PC-3 (cell line): ENCODE results near the gene SLC38A8. TPM values are rescaled to one million over a fixed set of nuclear protein-coding genes. Genes with fewer than 3 reads are reported as not detected.

ENCODE experiments used
- ATAC-seq: fragments of 200-7000 bp; cut with Tn5 transposase; 2 replicates; pipeline ENCODE4 v1.9.1; 2020; ENCODE audit warnings: mild to moderate bottlenecking, moderate library complexity
- BruUV-seq: library from RNA; stranded (reverse); fragments of 400-500 nt; replicated peaks from 2 replicates; lab custom pipeline; 2021; lab: Mats Ljungman, UMichigan
- CTCF ChIA-PET: fragments of 300-600 bp; sonication (Branson Sonifier 250); formaldehyde crosslinking; loops from one replicate; lab custom pipeline; 2022; ENCODE audit warnings: antibody characterized with exemption; lab: Charles Lee
- POLR2A ChIA-PET: fragments of 300-600 bp; sonication (Branson Sonifier 250); formaldehyde crosslinking; loops from one replicate; lab custom pipeline; 2022; ENCODE audit warnings: antibody characterized with exemption; ENCODE audit not compliant: unreplicated experiment; lab: Charles Lee
- DNase-seq: peaks from one replicate; pipeline ENCODE4 v3.0.0-alpha.2; 2015
- H2AFZ ChIP-seq: fragments of 300-600 bp; sonication (generic); 2 replicates; pipeline ENCODE4 v1.6.0; 2016; ENCODE audit warnings: antibody characterized with exemption, low read length
- H3F3A ChIP-seq: fragments of 300-600 bp; sonication (generic); one replicate; pipeline ENCODE4 v1.6.0; 2017; ENCODE audit warnings: antibody characterized with exemption, low read length, control low read depth, mild to moderate bottlenecking; ENCODE audit not compliant: unreplicated experiment
- H3K27ac ChIP-seq: fragments of 300-600 bp; sonication (generic); 2 replicates; pipeline ENCODE4 v1.5.1; 2016; ENCODE audit warnings: mild to moderate bottlenecking, low read length
- H3K27me3 ChIP-seq: fragments of 300-600 bp; sonication (generic); 2 replicates; pipeline ENCODE4 v1.6.1; 2016; ENCODE audit warnings: low read length, mixed read lengths
- H3K36me3 ChIP-seq: fragments of 300-600 bp; sonication (generic); 2 replicates; pipeline ENCODE4 v1.6.1; 2016; ENCODE audit warnings: low read depth, mixed run types, low read length, mixed read lengths
- H3K4me1 ChIP-seq: fragments of 300-600 bp; sonication (generic); 2 replicates; pipeline ENCODE4 v1.5.1; 2016; ENCODE audit warnings: low read length; ENCODE audit not compliant: insufficient read depth
- H3K4me2 ChIP-seq: fragments of 300-600 bp; sonication (generic); 2 replicates; pipeline ENCODE4 v1.6.0; 2016; ENCODE audit warnings: low read length
- H3K4me3 ChIP-seq: fragments of 300-600 bp; sonication (generic); 2 replicates; pipeline ENCODE4 v1.5.1; 2016; ENCODE audit warnings: mild to moderate bottlenecking, low read length, mixed read lengths
- H3K79me2 ChIP-seq: fragments of 300-600 bp; sonication (generic); 2 replicates; pipeline ENCODE4 v1.6.1; 2017; ENCODE audit warnings: low read length, mixed read lengths
- H3K9ac ChIP-seq: fragments of 300-600 bp; sonication (generic); 2 replicates; pipeline ENCODE4 v1.6.0; 2016; ENCODE audit warnings: mild to moderate bottlenecking, low read length
- H3K9me2 ChIP-seq: fragments of 300-600 bp; sonication (generic); replicated peaks from 2 replicates; pipeline ENCODE4 v1.6.1; 2016; ENCODE audit warnings: mixed run types, low read length, mixed read lengths
- H3K9me3 ChIP-seq: fragments of 300-600 bp; sonication (generic); 2 replicates; pipeline ENCODE4 v1.6.1; 2016; ENCODE audit warnings: low read length, mixed read lengths
- H4K20me1 ChIP-seq: fragments of 300-600 bp; sonication (generic); 2 replicates; pipeline ENCODE4 v1.6.1; 2016; ENCODE audit warnings: low read length, mixed read lengths
- CTCF ChIP-seq: fragments of 300-600 bp; sonication (generic); conservative IDR thresholded peaks from 2 replicates; pipeline ENCODE4 v1.5.1; 2017; ENCODE audit warnings: antibody characterized with exemption, low read depth, mild to moderate bottlenecking, low read length
- EZH2 ChIP-seq: fragments of 300-600 bp; sonication (generic); IDR thresholded peaks from one replicate; pipeline ENCODE4 v1.6.1; 2017; ENCODE audit warnings: antibody characterized with exemption, mild to moderate bottlenecking, low read length; ENCODE audit not compliant: unreplicated experiment
- EZH2phosphoT487 ChIP-seq: fragments of 300-600 bp; sonication (generic); IDR thresholded peaks from 2 replicates; pipeline ENCODE4 v1.6.1; 2018; ENCODE audit warnings: mild to moderate bottlenecking, antibody characterized with exemption, low read length, borderline replicate concordance
- intact Hi-C: fragments of 100-400 bp; cut with micrococcal nuclease; formaldehyde crosslinking; loops from 2 replicates; pipeline ENCODE4 v1.9.0; 2023
- total RNA-seq: library from RNA; depleted of rRNA; stranded (reverse); fragments of >200 nt; gene quantifications from 2 replicates; pipeline ENCODE4 v1.2.3, GENCODE V29; 2014

The SLC38A8 gene
- total RNA-seq, 1 experiment from 2014 or later = not detected

GRCh38 chr16:84013787-84014569 is 28.6 kb downstream of the SLC38A8 start:
- Histone ChIP-seq H3F3A (no peaks in the 10 kb centered on the region), H2AFZ (0 out of 2 replicates have a peak overlapping the region, but pooled peaks have one; percentile 50), H3K79me2 (no peaks in the 10 kb centered on the region), H3K36me3 (no peaks in the 10 kb centered on the region), H3K9me3 (no peaks in the 10 kb centered on the region), H3K27me3 (no peaks in the 10 kb centered on the region), H3K4me1 (peaks cover 4% of the 10 kb centered on the region; the same call in 1 of the 2 replicates), H3K27ac (no peak overlapping the region), H4K20me1 (no peaks in the 10 kb centered on the region), H3K4me2 (no peak overlapping the region), H3K9ac (no peak overlapping the region), H3K9me2 (no peaks in the 10 kb centered on the region), H3K4me3 (no peak overlapping the region)
- ATAC-seq (peak; percentile 90), DNase-seq (peak; percentile 97)
- no peak for TF ChIP-seq CTCF
- no peak for TF ChIP-seq EZH2phosphoT487
- TF ChIP-seq EZH2 = no peak
- ChIA-PET POLR2A (interaction anchor here (0.5 to 0.6 kb wide), 2 partner anchors 11 to 203 kb away, joined by 5 to 11 read pairs; no protein-coding TSS in a partner anchor), CTCF (interaction anchor here (0.5 to 1.0 kb wide), 4 partner anchors 30 to 173 kb away, joined by 3 to 7 read pairs (median 6); partner anchors contain the start of genes OSGIN1 and TAF1C)
- no TSS peak for BruUV-seq
- intact Hi-C loops = no loop called here

GRCh38 chr16:84009282-84009681 is 33.3 kb downstream of the SLC38A8 start:
- DNase-seq = no peak
- intact Hi-C loops = no loop called here
- H2AFZ ChIP-seq = no peak overlapping the region
- no peak overlapping the region for H3K9ac ChIP-seq
- H3K9me3 ChIP-seq = no peaks in the 10 kb centered on the region
- BruUV-seq = no TSS peak
- ChIA-PET POLR2A (no interaction called here), CTCF (no interaction called here)
- H3K4me3 ChIP-seq = no peak overlapping the region
- H3K36me3 ChIP-seq = no peaks in the 10 kb centered on the region
- no peak for ATAC-seq
- no peaks in the 10 kb centered on the region for H3K9me2 ChIP-seq
- no peak overlapping the region for H3K4me2 ChIP-seq
- TF ChIP-seq EZH2phosphoT487 (no peak), CTCF (no peak), EZH2 (no peak)
- H3K79me2 ChIP-seq = no peaks in the 10 kb centered on the region
- no peaks in the 10 kb centered on the region for H3K27me3 ChIP-seq
- no peaks in the 10 kb centered on the region for H3F3A ChIP-seq
- no peaks in the 10 kb centered on the region for H4K20me1 ChIP-seq
- no peak overlapping the region for H3K27ac ChIP-seq
- no peaks in the 10 kb centered on the region for H3K4me1 ChIP-seq

GRCh38 chr16:84007965-84008364 is 34.6 kb downstream of the SLC38A8 start:
- Histone ChIP-seq H3K9ac (no peak overlapping the region), H4K20me1 (no peaks in the 10 kb centered on the region), H3K9me2 (no peaks in the 10 kb centered on the region), H2AFZ (no peak overlapping the region), H3K79me2 (no peaks in the 10 kb centered on the region), H3K36me3 (no peaks in the 10 kb centered on the region), H3F3A (no peaks in the 10 kb centered on the region), H3K4me2 (no peak overlapping the region), H3K27ac (no peak overlapping the region), H3K4me3 (no peak overlapping the region), H3K9me3 (no peaks in the 10 kb centered on the region), H3K27me3 (no peaks in the 10 kb centered on the region), H3K4me1 (no peaks in the 10 kb centered on the region)
- BruUV-seq = no TSS peak
- CTCF ChIA-PET = interaction anchor here (0.7 kb wide), 1 partner anchor 20 kb away, joined by 5 read pairs; no protein-coding TSS in a partner anchor
- ATAC-seq = no peak
- POLR2A ChIA-PET = no interaction called here
- TF ChIP-seq EZH2 (no peak), CTCF (no peak), EZH2phosphoT487 (no peak)
- intact Hi-C loops = no loop called here
- no peak for DNase-seq
